ENCODE data around the gene CCDC196. TPM values are rescaled to one million over a fixed set of nuclear protein-coding genes. Genes with fewer than 3 reads are reported as not detected.

CCDC196 gene
- total RNA-seq, 2 experiments from 2014 or later = not detected

DNA sequence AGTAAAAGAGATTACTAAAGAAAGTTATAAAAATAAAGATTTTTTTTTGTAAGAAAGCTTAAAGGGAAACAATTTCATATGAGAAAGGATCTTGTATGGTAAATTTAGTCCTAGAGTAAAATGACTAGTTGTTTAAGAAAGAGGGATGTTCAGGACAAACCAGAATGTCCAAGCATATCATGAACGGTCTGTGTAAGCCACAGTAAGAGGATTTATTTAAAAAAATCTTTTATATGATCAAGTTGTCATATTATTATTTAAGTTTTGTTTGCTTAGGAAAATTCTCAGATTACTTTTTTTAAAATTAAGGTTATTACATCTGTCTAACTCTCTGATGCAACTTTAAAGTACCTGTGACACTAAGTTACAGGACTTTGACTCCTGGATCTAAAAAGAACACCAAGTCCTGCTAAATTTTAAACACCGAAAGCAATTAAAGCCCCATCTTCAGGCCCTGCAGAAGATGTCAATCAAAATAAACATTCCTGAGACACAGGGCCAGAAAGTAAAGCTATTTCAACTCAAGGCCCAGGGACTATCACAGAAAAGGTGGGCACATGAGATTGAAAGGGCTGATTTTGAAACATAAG is 17.3 kb upstream of the CCDC196 start:
- TF ChIP-seq EZH2phosphoT487 (IDR thresholded peaks at IDR 0.05; ENCODE audit: borderline replicate concordance, low read depth, low read length) = no peak
- TF ChIP-seq, protein P1, sequence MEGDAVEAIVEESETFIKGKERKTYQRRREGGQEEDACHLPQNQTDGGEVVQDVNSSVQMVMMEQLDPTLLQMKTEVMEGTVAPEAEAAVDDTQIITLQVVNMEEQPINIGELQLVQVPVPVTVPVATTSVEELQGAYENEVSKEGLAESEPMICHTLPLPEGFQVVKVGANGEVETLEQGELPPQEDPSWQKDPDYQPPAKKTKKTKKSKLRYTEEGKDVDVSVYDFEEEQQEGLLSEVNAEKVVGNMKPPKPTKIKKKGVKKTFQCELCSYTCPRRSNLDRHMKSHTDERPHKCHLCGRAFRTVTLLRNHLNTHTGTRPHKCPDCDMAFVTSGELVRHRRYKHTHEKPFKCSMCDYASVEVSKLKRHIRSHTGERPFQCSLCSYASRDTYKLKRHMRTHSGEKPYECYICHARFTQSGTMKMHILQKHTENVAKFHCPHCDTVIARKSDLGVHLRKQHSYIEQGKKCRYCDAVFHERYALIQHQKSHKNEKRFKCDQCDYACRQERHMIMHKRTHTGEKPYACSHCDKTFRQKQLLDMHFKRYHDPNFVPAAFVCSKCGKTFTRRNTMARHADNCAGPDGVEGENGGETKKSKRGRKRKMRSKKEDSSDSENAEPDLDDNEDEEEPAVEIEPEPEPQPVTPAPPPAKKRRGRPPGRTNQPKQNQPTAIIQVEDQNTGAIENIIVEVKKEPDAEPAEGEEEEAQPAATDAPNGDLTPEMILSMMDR (conservative IDR thresholded peaks at IDR 0.05; ENCODE audit: low read length) = no peak
- no peak overlapping the region for H3K4me2 ChIP-seq (ENCODE audit: low read length)
- H3K4me3 ChIP-seq (ENCODE audit: low read depth, low read length, poor library complexity, severe bottlenecking) = no peak overlapping the region
- ChIA-PET CTCF (ENCODE audit: unreplicated experiment) (no interaction called here), POLR2A (no interaction called here)
- no peaks in the 10 kb centered on the region for H3K9me2 ChIP-seq (ENCODE audit: insufficient read depth, low read length)
- no TSS peak for BruUV-seq (replicated peaks)
- H3K4me1 ChIP-seq (ENCODE audit: insufficient read depth, low read length, poor library complexity, severe bottlenecking) = no peaks in the 10 kb centered on the region
- no peaks in the 10 kb centered on the region for H3K79me2 ChIP-seq (ENCODE audit: insufficient read depth, low read depth, low read length)
- intact Hi-C loops (cut with micrococcal nuclease; ENCODE audit: unreplicated experiment) = no loop called here
- H3K27ac ChIP-seq (ENCODE audit: low read depth, low read length, poor library complexity, severe bottlenecking) = no peak overlapping the region
- peaks cover 12% of the 10 kb centered on the region for H3K9me3 ChIP-seq (ENCODE audit: low read length)
- H2AFZ ChIP-seq (ENCODE audit: low read length) = no peak overlapping the region
- no peaks in the 10 kb centered on the region for H4K20me1 ChIP-seq (ENCODE audit: insufficient read depth, low read length)
- peak; percentile 6 for DNase-seq (ENCODE audit: low spot score)
- H3K36me3 ChIP-seq (ENCODE audit: insufficient read depth, low read length) = no peaks in the 10 kb centered on the region

DNA sequence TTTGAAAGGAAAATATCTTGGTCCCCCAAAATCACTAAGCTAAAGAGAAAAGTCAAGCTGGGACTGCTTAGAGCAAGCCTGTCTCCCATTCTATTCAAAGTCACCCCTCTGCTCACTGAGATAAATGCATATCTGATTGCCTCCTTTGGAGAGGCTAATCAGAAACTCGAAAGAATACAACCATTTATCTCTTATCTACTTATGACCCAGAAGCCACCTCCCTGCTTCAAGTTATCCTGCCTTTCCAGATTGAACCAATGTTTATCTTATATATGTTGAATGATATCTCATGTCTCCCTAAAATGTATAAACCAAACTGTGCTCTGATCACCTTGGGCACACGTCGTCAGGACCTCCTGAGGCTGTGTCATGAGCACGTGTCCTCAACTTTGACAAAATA is 14.6 kb upstream of the CCDC196 start:
- Histone ChIP-seq H3K36me3 (ENCODE audit: insufficient read depth, low read length) (no peaks in the 10 kb centered on the region), H3K4me3 (ENCODE audit: low read depth, low read length, poor library complexity, severe bottlenecking) (no peak overlapping the region), H3K79me2 (ENCODE audit: insufficient read depth, low read depth, low read length) (no peaks in the 10 kb centered on the region), H3K27ac (ENCODE audit: low read depth, low read length, poor library complexity, severe bottlenecking) (no peak overlapping the region), H3K4me1 (ENCODE audit: insufficient read depth, low read length, poor library complexity, severe bottlenecking) (no peaks in the 10 kb centered on the region), H3K9me3 (ENCODE audit: low read length) (peaks cover 12% of the 10 kb centered on the region), H3K9me2 (ENCODE audit: insufficient read depth, low read length) (no peaks in the 10 kb centered on the region), H4K20me1 (ENCODE audit: insufficient read depth, low read length) (no peaks in the 10 kb centered on the region), H3K4me2 (ENCODE audit: low read length) (no peak overlapping the region), H2AFZ (ENCODE audit: low read length) (no peak overlapping the region)
- POLR2A ChIA-PET = interaction anchor here (0.6 kb wide), 1 partner anchor 31 kb away, joined by 3 read pairs; no protein-coding TSS in a partner anchor
- no peak for TF ChIP-seq EZH2phosphoT487 (IDR thresholded peaks at IDR 0.05; ENCODE audit: borderline replicate concordance, low read depth, low read length)
- TF ChIP-seq, protein P1 (conservative IDR thresholded peaks at IDR 0.05; ENCODE audit: low read length) = no peak
- no peak for DNase-seq (ENCODE audit: low spot score)
- CTCF ChIA-PET (ENCODE audit: unreplicated experiment) = no interaction called here
- no TSS peak for BruUV-seq (replicated peaks)
- intact Hi-C loops (cut with micrococcal nuclease; ENCODE audit: unreplicated experiment) = no loop called here

DNA sequence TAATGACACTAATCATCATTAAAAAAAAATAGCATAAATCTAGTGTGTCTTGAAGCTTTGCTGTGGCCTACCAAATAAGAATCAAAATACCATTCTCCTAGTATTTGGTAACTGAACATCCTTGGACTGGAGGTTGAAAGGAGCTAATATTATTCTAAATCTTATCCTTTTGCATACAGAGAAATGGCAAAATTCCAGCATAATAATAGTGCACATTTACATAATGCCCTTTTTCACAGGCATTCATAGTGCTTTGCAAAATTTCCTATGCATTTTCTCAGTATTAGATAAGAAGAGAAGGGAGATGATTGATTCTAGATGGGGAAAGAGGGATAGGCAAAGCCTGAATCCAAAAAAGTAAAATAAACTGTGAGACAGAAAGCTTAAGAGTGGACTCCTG is 13.9 kb upstream of the CCDC196 start:
- DNase-seq (ENCODE audit: low spot score) = no peak
- Histone ChIP-seq H2AFZ (ENCODE audit: low read length) (no peak overlapping the region), H3K4me1 (ENCODE audit: insufficient read depth, low read length, poor library complexity, severe bottlenecking) (no peaks in the 10 kb centered on the region), H3K9me3 (ENCODE audit: low read length) (peaks cover 12% of the 10 kb centered on the region), H3K27ac (ENCODE audit: low read depth, low read length, poor library complexity, severe bottlenecking) (no peak overlapping the region), H4K20me1 (ENCODE audit: insufficient read depth, low read length) (no peaks in the 10 kb centered on the region), H3K9me2 (ENCODE audit: insufficient read depth, low read length) (no peaks in the 10 kb centered on the region), H3K79me2 (ENCODE audit: insufficient read depth, low read depth, low read length) (no peaks in the 10 kb centered on the region), H3K4me2 (ENCODE audit: low read length) (no peak overlapping the region), H3K4me3 (ENCODE audit: low read depth, low read length, poor library complexity, severe bottlenecking) (no peak overlapping the region), H3K36me3 (ENCODE audit: insufficient read depth, low read length) (no peaks in the 10 kb centered on the region)
- TF ChIP-seq, protein P1 (conservative IDR thresholded peaks at IDR 0.05; ENCODE audit: low read length) = no peak
- no peak for TF ChIP-seq EZH2phosphoT487 (IDR thresholded peaks at IDR 0.05; ENCODE audit: borderline replicate concordance, low read depth, low read length)
- intact Hi-C loops (cut with micrococcal nuclease; ENCODE audit: unreplicated experiment) = no loop called here
- CTCF ChIA-PET (ENCODE audit: unreplicated experiment) = no interaction called here
- BruUV-seq (replicated peaks) = no TSS peak
- POLR2A ChIA-PET = interaction anchor here (0.6 kb wide), 1 partner anchor 30 kb away, joined by 3 read pairs; no protein-coding TSS in a partner anchor
